Adipocyte (in vitro differentiated cells): ENCODE data around the gene CCDC188.

Experiments
- DNase-seq: peaks from one replicate; pipeline ENCODE4 v3.0.0-alpha.2; 2015; ENCODE audit warnings: low read depth
- H3K27me3 ChIP-seq: replicated peaks from 2 replicates; pipeline ENCODE4 v1.7.0; 2013; ENCODE audit warnings: mild to moderate bottlenecking, low read length, moderate library complexity; ENCODE audit not compliant: control insufficient read depth, insufficient read depth
- H3K36me3 ChIP-seq: 2 replicates; pipeline ENCODE4 v1.7.0; 2013; ENCODE audit warnings: low read length, mild to moderate bottlenecking, moderate library complexity; ENCODE audit not compliant: control insufficient read depth, insufficient read depth, severe bottlenecking
- H3K4me1 ChIP-seq: 2 replicates; pipeline ENCODE4 v1.7.0; 2013; ENCODE audit warnings: mild to moderate bottlenecking, low read length, moderate library complexity; ENCODE audit not compliant: control insufficient read depth, insufficient read depth
- H3K4me3 ChIP-seq: 2 replicates; pipeline ENCODE4 v1.7.0; 2013; ENCODE audit warnings: mild to moderate bottlenecking, low read length, moderate library complexity
- H3K9ac ChIP-seq: 2 replicates; pipeline ENCODE4 v1.7.0; 2013; ENCODE audit warnings: mild to moderate bottlenecking, low read length, moderate library complexity
- H3K9me3 ChIP-seq: 2 replicates; pipeline ENCODE4 v1.7.0; 2013; ENCODE audit warnings: mild to moderate bottlenecking, low read length, moderate library complexity; ENCODE audit not compliant: control insufficient read depth

The CCDC188 gene

GRCh38 chr22:20121856-20122415 lies 28.9 kb downstream of the CCDC188 start:
- Histone ChIP-seq H3K27me3 (no peaks in the 10 kb centered on the region), H3K36me3 (peaks cover 52% of the 10 kb centered on the region)

GRCh38 chr22:20118300-20119020 lies 32.4 kb downstream of the CCDC188 start:
- H3K9me3 ChIP-seq, result no peaks in the 10 kb centered on the region
- peak overlapping the region; percentile 90 for H3K9ac ChIP-seq
- H3K36me3 ChIP-seq, result peaks cover 41% of the 10 kb centered on the region
- peaks cover 28% of the 10 kb centered on the region for H3K4me1 ChIP-seq
- peak overlapping the region; percentile 97 for H3K4me3 ChIP-seq
- DNase-seq, result no peak
- H3K27me3 ChIP-seq, result no peaks in the 10 kb centered on the region

More at GRCh38 chr22:20121856-20122415, 28.9 kb downstream of the CCDC188 start:
- peaks cover 14% of the 10 kb centered on the region for H3K4me1 ChIP-seq
- H3K4me3 ChIP-seq, result no peak overlapping the region
- no peaks in the 10 kb centered on the region for H3K9me3 ChIP-seq
- DNase-seq, result no peak
- no peak overlapping the region for H3K9ac ChIP-seq

- peak overlapping the region; percentile 97 for H3K4me3 ChIP-seq
- DNase-seq, result peak; percentile 63
- H3K9ac ChIP-seq, result peak overlapping the region; percentile 90
- H3K9me3 ChIP-seq, result no peaks in the 10 kb centered on the region
- peaks cover 46% of the 10 kb centered on the region for H3K36me3 ChIP-seq
- peaks cover 28% of the 10 kb centered on the region for H3K4me1 ChIP-seq
- H3K27me3 ChIP-seq, result no peaks in the 10 kb centered on the region
Measured at GRCh38 chr22:20117633-20118299, 33.1 kb downstream of the CCDC188 start.

GRCh38 chr22:20116951-20117632 lies 33.8 kb downstream of the CCDC188 start, which contains the start of gene TRMT2A:
TRMT2A (minus strand) TSS chr22:20117226; CDS start chr22:20116906, 320 bp downstream.
- Histone ChIP-seq H3K36me3 (peaks cover 48% of the 10 kb centered on the region), H3K4me1 (peaks cover 32% of the 10 kb centered on the region), H3K9me3 (no peaks in the 10 kb centered on the region), H3K4me3 (peak within 1 kb of the TSS; percentile 97), H3K27me3 (no peaks in the 10 kb centered on the region), H3K9ac (peak within 1 kb of the TSS; percentile 98)
- DNase-seq, result peak; percentile 99

GRCh38 chr22:20116376-20116950 lies 34.4 kb downstream of the CCDC188 start:
- peak overlapping the region; percentile 97 for H3K4me3 ChIP-seq
- peak overlapping the region; percentile 98 for H3K9ac ChIP-seq
- no peak for DNase-seq
- H3K4me1 ChIP-seq, result peaks cover 36% of the 10 kb centered on the region
- H3K27me3 ChIP-seq, result no peaks in the 10 kb centered on the region
- no peaks in the 10 kb centered on the region for H3K9me3 ChIP-seq
- H3K36me3 ChIP-seq, result peaks cover 47% of the 10 kb centered on the region

- H3K9ac ChIP-seq, result peak within 1 kb of the TSS; percentile 98
- DNase-seq, result no peak
- no peaks in the 10 kb centered on the region for H3K9me3 ChIP-seq
- peak within 1 kb of the TSS; percentile 97 for H3K4me3 ChIP-seq
- peaks cover 51% of the 10 kb centered on the region for H3K36me3 ChIP-seq
- H3K27me3 ChIP-seq, result no peaks in the 10 kb centered on the region
- H3K4me1 ChIP-seq, result peaks cover 36% of the 10 kb centered on the region
Measured at GRCh38 chr22:20115691-20116375, 35.0 kb downstream of the CCDC188 start, which contains the start of gene RANBP1. RANBP1 (plus strand) TSS chr22:20116104; CDS start chr22:20116185, 81 bp downstream.

GRCh38 chr22:20114506-20115475 lies 36.1 kb downstream of the CCDC188 start:
- Histone ChIP-seq H3K9me3 (no peaks in the 10 kb centered on the region), H3K4me3 (peak overlapping the region; percentile 97), H3K36me3 (peaks cover 51% of the 10 kb centered on the region), H3K4me1 (peaks cover 36% of the 10 kb centered on the region), H3K27me3 (no peaks in the 10 kb centered on the region), H3K9ac (peak overlapping the region; percentile 98)
- no peak for DNase-seq

GRCh38 chr22:20113551-20114310 lies 37.1 kb downstream of the CCDC188 start:
- Histone ChIP-seq H3K9me3 (no peaks in the 10 kb centered on the region), H3K36me3 (peaks cover 59% of the 10 kb centered on the region), H3K9ac (peak overlapping the region; percentile 18), H3K4me3 (no peak overlapping the region), H3K27me3 (no peaks in the 10 kb centered on the region), H3K4me1 (peaks cover 30% of the 10 kb centered on the region)
- DNase-seq, result no peak
